Measurements from ENCODE around the gene RIC8A.

GRCh38 chr11:206526-207207 is 841 bp upstream of the RIC8A start:
- TF ChIP-seq, protein P1, sequence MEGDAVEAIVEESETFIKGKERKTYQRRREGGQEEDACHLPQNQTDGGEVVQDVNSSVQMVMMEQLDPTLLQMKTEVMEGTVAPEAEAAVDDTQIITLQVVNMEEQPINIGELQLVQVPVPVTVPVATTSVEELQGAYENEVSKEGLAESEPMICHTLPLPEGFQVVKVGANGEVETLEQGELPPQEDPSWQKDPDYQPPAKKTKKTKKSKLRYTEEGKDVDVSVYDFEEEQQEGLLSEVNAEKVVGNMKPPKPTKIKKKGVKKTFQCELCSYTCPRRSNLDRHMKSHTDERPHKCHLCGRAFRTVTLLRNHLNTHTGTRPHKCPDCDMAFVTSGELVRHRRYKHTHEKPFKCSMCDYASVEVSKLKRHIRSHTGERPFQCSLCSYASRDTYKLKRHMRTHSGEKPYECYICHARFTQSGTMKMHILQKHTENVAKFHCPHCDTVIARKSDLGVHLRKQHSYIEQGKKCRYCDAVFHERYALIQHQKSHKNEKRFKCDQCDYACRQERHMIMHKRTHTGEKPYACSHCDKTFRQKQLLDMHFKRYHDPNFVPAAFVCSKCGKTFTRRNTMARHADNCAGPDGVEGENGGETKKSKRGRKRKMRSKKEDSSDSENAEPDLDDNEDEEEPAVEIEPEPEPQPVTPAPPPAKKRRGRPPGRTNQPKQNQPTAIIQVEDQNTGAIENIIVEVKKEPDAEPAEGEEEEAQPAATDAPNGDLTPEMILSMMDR (conservative IDR thresholded peaks at IDR 0.05), result no peak
- TF ChIP-seq ZFX (IDR thresholded peaks at IDR 0.05), result peak; percentile 82; the same call in 1 of the 2 replicates

Data from C4-2B (cell line).